ENCODE data around the gene MIPOL1. TPM values are rescaled to one million over a fixed set of nuclear protein-coding genes. Genes with fewer than 3 reads are reported as not detected.

MIPOL1 gene
- total and polyA plus RNA-seq, 9 of the 15 experiments (the other 6 are each of a cell fraction or from before 2014, with no cell fraction given), result 6.7 to 21.9 (median 12.4) TPM

DNA sequence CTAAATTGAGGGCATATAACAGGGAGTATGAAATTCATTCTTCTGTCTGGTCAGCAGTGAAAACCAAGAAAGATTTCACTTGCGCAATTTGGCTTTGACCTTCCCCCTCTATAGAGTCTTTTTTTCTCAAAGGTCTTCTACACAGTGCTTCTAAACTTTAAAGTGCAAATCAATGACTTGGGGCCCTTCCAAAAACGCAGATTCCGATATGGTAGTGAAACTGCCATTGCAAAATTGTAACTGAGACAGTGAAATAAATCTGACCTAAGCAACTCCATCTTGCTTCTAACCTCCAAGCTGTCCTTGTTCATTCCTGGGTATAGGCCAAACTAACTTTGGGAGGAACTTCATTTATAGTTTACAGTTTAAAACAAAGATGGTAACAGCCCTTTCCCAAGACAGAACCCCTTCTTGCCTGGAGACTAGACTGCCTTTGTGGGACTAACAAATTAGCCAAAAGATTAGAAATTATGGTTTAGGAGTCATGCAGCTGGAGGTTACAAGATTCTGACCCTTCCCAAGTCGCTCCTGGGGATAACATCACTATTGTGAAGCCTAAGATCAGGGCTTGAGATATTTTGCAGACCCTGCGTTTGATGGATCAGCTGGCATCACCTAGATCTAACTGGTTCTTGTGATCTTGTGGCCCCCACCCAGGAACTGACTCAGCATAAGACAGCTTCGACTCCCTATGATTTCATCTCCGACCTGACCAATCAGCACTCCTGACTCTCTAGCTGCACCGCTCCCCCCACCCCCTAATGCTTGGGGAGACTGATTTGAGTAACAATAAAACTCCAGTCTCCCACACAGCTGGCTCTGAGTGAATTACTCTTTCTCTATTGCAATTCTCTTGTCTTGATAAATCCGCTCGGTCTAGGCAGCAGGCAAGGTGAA, 30.3 kb upstream of the MIPOL1 start (continued):
- TF ChIP-seq, protein P1, sequence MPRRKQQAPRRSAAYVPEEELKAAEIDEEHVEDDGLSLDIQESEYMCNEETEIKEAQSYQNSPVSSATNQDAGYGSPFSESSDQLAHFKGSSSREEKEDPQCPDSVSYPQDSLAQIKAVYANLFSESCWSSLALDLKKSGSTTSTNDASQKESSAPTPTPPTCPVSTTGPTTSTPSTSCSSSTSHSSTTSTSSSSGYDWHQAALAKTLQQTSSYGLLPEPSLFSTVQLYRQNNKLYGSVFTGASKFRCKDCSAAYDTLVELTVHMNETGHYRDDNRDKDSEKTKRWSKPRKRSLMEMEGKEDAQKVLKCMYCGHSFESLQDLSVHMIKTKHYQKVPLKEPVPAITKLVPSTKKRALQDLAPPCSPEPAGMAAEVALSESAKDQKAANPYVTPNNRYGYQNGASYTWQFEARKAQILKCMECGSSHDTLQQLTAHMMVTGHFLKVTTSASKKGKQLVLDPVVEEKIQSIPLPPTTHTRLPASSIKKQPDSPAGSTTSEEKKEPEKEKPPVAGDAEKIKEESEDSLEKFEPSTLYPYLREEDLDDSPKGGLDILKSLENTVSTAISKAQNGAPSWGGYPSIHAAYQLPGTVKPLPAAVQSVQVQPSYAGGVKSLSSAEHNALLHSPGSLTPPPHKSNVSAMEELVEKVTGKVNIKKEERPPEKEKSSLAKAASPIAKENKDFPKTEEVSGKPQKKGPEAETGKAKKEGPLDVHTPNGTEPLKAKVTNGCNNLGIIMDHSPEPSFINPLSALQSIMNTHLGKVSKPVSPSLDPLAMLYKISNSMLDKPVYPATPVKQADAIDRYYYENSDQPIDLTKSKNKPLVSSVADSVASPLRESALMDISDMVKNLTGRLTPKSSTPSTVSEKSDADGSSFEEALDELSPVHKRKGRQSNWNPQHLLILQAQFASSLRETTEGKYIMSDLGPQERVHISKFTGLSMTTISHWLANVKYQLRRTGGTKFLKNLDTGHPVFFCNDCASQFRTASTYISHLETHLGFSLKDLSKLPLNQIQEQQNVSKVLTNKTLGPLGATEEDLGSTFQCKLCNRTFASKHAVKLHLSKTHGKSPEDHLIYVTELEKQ (CRISPR knock-in tag; IDR thresholded peaks at IDR 0.05), result peak; percentile 95
- TF ChIP-seq, protein P2, sequence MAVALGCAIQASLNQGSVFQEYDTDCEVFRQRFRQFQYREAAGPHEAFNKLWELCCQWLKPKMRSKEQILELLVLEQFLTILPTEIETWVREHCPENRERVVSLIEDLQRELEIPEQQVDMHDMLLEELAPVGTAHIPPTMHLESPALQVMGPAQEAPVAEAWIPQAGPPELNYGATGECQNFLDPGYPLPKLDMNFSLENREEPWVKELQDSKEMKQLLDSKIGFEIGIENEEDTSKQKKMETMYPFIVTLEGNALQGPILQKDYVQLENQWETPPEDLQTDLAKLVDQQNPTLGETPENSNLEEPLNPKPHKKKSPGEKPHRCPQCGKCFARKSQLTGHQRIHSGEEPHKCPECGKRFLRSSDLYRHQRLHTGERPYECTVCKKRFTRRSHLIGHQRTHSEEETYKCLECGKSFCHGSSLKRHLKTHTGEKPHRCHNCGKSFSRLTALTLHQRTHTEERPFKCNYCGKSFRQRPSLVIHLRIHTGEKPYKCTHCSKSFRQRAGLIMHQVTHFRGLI (CRISPR knock-in tag; IDR thresholded peaks at IDR 0.05), result peak; percentile 96
- TF ChIP-seq ZNF253 (CRISPR knock-in tag; conservative IDR thresholded peaks at IDR 0.05) (no peak), ERF (CRISPR knock-in tag; IDR thresholded peaks at IDR 0.05) (peak; percentile 96), KDM2B (CRISPR knock-in tag; IDR thresholded peaks at IDR 0.05) (no peak), FOXA3 (CRISPR knock-in tag; conservative IDR thresholded peaks at IDR 0.05 in 1 of 2, IDR thresholded peaks at IDR 0.05 in 1 of 2) (peak in 1 of 2 experiments; percentile 64; a peak in 2 of 4 replicates), CBX5 (IDR thresholded peaks at IDR 0.05; ENCODE audit: borderline replicate concordance, low read depth) (no peak), TOE1 (IDR thresholded peaks at IDR 0.05; ENCODE audit: borderline replicate concordance) (no peak), TOE1 (CRISPR knock-in tag; IDR thresholded peaks at IDR 0.05; ENCODE audit: borderline replicate concordance, low read depth) (no peak), DPF2 (IDR thresholded peaks at IDR 0.05) (peak; percentile 74), HDAC3 (IDR thresholded peaks at IDR 0.05; ENCODE audit: borderline replicate concordance, partially characterized antibody) (no peak), ZBED1 (IDR thresholded peaks at IDR 0.05) (no peak), BMI1 (IDR thresholded peaks at IDR 0.05; ENCODE audit: low read length) (no peak), ZNF644 (tag; IDR thresholded peaks at IDR 0.05; ENCODE audit: low read depth) (peak; percentile 95)
- TF ChIP-seq, protein P3, sequence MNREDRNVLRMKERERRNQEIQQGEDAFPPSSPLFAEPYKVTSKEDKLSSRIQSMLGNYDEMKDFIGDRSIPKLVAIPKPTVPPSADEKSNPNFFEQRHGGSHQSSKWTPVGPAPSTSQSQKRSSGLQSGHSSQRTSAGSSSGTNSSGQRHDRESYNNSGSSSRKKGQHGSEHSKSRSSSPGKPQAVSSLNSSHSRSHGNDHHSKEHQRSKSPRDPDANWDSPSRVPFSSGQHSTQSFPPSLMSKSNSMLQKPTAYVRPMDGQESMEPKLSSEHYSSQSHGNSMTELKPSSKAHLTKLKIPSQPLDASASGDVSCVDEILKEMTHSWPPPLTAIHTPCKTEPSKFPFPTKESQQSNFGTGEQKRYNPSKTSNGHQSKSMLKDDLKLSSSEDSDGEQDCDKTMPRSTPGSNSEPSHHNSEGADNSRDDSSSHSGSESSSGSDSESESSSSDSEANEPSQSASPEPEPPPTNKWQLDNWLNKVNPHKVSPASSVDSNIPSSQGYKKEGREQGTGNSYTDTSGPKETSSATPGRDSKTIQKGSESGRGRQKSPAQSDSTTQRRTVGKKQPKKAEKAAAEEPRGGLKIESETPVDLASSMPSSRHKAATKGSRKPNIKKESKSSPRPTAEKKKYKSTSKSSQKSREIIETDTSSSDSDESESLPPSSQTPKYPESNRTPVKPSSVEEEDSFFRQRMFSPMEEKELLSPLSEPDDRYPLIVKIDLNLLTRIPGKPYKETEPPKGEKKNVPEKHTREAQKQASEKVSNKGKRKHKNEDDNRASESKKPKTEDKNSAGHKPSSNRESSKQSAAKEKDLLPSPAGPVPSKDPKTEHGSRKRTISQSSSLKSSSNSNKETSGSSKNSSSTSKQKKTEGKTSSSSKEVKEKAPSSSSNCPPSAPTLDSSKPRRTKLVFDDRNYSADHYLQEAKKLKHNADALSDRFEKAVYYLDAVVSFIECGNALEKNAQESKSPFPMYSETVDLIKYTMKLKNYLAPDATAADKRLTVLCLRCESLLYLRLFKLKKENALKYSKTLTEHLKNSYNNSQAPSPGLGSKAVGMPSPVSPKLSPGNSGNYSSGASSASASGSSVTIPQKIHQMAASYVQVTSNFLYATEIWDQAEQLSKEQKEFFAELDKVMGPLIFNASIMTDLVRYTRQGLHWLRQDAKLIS (CRISPR knock-in tag; IDR thresholded peaks at IDR 0.05), result no peak
- TF ChIP-seq, protein P4, sequence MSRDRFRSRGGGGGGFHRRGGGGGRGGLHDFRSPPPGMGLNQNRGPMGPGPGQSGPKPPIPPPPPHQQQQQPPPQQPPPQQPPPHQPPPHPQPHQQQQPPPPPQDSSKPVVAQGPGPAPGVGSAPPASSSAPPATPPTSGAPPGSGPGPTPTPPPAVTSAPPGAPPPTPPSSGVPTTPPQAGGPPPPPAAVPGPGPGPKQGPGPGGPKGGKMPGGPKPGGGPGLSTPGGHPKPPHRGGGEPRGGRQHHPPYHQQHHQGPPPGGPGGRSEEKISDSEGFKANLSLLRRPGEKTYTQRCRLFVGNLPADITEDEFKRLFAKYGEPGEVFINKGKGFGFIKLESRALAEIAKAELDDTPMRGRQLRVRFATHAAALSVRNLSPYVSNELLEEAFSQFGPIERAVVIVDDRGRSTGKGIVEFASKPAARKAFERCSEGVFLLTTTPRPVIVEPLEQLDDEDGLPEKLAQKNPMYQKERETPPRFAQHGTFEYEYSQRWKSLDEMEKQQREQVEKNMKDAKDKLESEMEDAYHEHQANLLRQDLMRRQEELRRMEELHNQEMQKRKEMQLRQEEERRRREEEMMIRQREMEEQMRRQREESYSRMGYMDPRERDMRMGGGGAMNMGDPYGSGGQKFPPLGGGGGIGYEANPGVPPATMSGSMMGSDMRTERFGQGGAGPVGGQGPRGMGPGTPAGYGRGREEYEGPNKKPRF (IDR thresholded peaks at IDR 0.05; ENCODE audit: low read depth, low read length), result no peak

Data from K562 (cell line).